Activated CD4-positive, alpha-beta T cell treated with anti-CD3 and anti-CD28 coated beads for 36 hours (primary cell): ENCODE measurements around the gene DST. TPM values are rescaled to one million over a fixed set of nuclear protein-coding genes. Genes with fewer than 3 reads are reported as not detected.
A peak's percentile ranks its signal among the peaks of the same experiment; 100 is the strongest.
"Not testable (repeated sequence)": the region's sequence is repeated elsewhere in the genome, so short reads cannot be mapped to it uniquely, and the experiment has no call there.

ENCODE experiments used
- ATAC-seq: fragments of 200-7000 bp; cut with Tn5 transposase; one replicate; pipeline ENCODE4 v1.10.0; 2021; ENCODE audit warnings: mild to moderate bottlenecking, moderate library complexity
- CTCF ChIA-PET: fragments of 350-600 bp; sonication (Branson Sonifier 250); formaldehyde crosslinking; loops from one replicate; lab custom pipeline; 2021; ENCODE audit warnings: antibody characterized with exemption; lab: Charles Lee
- POLR2A ChIA-PET: fragments of 350-600 bp; sonication (Branson Sonifier 250); formaldehyde crosslinking; loops from one replicate; lab custom pipeline; 2021; ENCODE audit warnings: antibody characterized with exemption, inconsistent platforms; lab: Charles Lee
- DNase-seq: peaks from one replicate; pipeline ENCODE4 v3.0.0-alpha.2; 2020
- H3K27ac Mint-ChIP-seq: one replicate; pipeline ENCODE4 v1.8.0; 2021; ENCODE audit warnings: mixed read lengths
- H3K27me3 Mint-ChIP-seq: one replicate; pipeline ENCODE4 v1.8.0; 2021; ENCODE audit warnings: mixed read lengths
- H3K36me3 Mint-ChIP-seq: one replicate; pipeline ENCODE4 v1.8.0; 2021; ENCODE audit warnings: low read depth, mixed read lengths
- H3K4me1 Mint-ChIP-seq: one replicate; pipeline ENCODE4 v1.8.0; 2021; ENCODE audit warnings: mixed read lengths
- H3K4me3 Mint-ChIP-seq: one replicate; pipeline ENCODE4 v1.8.0; 2021; ENCODE audit warnings: mild to moderate bottlenecking, moderate library complexity, mixed read lengths
- H3K9me3 Mint-ChIP-seq: one replicate; pipeline ENCODE4 v1.8.0; 2021; ENCODE audit warnings: low read depth, mixed read lengths
- intact Hi-C, 2 experiments: fragments of 100-400 bp; cut with DNase I in 1 of 2; cut with micrococcal nuclease in 1 of 2; formaldehyde crosslinking; loops; one replicate each; pipeline versions ENCODE4 v1.14.2 to v1.15.1; 2022 to 2024; cut with DNase I, micrococcal nuclease
- total RNA-seq, 2 experiments: library from RNA; stranded (reverse); gene quantifications; one replicate each; pipeline ENCODE4 v1.2.3, GENCODE V29; 2021

DST gene
- total RNA-seq, 2 experiments from 2014 or later = 6.7 to 6.8 TPM

DNA sequence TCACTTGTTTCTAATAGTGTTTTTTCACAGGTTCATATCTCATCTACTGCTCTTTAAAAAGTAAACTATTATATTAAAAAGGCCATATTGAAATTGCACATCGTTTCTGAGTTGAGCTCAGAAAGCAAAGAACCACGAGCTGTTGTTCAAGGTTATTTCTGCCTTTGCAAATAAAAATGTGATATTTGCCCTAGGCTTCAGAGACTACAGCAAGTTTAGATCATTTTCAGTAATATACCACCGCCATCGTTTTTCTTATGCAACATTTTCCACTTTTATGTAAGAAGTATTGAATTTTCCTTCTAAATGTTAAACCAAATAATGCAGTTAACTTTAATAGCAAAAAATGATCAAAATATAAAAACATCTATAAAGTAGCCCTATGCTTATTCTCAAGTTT lies 71.1 kb downstream of the DST start:
- no peaks in the 10 kb centered on the region for H3K9me3 Mint-ChIP-seq
- intact Hi-C loops = loop anchor here in 1 of 2 experiments (5.0 kb wide), 1 partner anchor 199 kb away; no protein-coding TSS in a partner anchor
- CTCF ChIA-PET = interaction anchor here (0.8 to 4.6 kb wide), 8 partner anchors 9 to 215 kb away, joined by 3 to 33 read pairs (median 6); no protein-coding TSS in a partner anchor

DNA sequence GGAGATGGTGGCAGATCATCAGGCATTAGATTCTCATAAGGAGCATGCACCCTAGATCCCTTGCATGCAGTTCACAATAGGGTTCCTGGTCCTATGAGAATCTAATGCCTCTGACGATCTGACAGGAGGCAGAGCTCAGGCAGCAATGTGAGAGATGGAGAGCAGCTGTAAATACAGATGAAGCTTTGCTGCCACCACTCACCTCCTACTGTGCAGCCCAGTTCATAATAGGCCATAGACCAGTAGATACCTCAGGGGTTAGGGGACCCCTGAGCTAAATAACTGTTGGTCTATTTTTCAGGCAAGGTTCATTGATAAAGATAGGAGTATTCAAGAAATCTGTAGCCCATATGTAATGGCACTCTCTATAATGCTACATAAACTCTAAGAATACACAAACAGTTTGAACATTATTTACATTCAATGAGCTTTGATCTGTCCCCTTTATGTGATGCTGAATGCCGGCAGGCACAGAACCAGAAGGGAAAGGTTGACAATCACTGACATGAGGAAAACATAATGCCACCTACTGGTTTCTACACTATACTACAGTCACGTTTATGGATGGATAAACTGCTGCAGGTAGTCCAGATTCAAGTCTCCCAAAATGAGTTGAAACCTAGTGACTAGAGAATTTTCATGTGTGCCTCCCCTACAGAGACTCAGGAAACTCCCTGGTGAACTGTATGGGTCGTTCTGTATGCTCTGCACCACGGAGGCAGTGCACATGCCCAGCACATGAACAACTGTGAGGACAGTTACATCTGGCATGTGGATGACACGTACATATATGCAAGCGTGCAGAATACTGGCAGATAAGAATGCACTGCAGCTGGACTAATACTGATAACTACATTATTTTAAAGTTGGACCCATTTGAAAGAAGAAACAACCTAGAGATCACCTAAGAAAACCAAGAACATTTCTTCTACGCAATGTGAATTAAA lies 72.0 kb downstream of the DST start:
- ATAC-seq (peak; percentile 70), DNase-seq (peak; percentile 9)
- H3K27me3 Mint-ChIP-seq = no peaks in the 10 kb centered on the region
- no peaks in the 10 kb centered on the region for H3K9me3 Mint-ChIP-seq
- no peaks in the 10 kb centered on the region for H3K4me1 Mint-ChIP-seq
- H3K4me3 Mint-ChIP-seq = no peak overlapping the region
- intact Hi-C loops = loop anchor here (1.0 to 5.0 kb wide), 2 partner anchors 198 to 211 kb away; no protein-coding TSS in a partner anchor
- no peak overlapping the region for H3K27ac Mint-ChIP-seq
- ChIA-PET POLR2A (interaction anchor here (0.6 kb wide), 1 partner anchor 24 kb away, joined by 3 read pairs; no protein-coding TSS in a partner anchor), CTCF (interaction anchor here (0.6 to 4.6 kb wide), 26 partner anchors 10 to 277 kb away, joined by 3 to 33 read pairs (median 4); no protein-coding TSS in a partner anchor)
- H3K36me3 Mint-ChIP-seq = no peaks in the 10 kb centered on the region

More for the DNA sequence above, 71.1 kb downstream of the DST start:
- H3K27ac Mint-ChIP-seq = no peak overlapping the region
- POLR2A ChIA-PET = no interaction called here
- H3K4me1 Mint-ChIP-seq = no peaks in the 10 kb centered on the region
- no peak for DNase-seq
- H3K27me3 Mint-ChIP-seq = no peaks in the 10 kb centered on the region
- ATAC-seq = no peak
- no peak overlapping the region for H3K4me3 Mint-ChIP-seq
- no peaks in the 10 kb centered on the region for H3K36me3 Mint-ChIP-seq

DNA sequence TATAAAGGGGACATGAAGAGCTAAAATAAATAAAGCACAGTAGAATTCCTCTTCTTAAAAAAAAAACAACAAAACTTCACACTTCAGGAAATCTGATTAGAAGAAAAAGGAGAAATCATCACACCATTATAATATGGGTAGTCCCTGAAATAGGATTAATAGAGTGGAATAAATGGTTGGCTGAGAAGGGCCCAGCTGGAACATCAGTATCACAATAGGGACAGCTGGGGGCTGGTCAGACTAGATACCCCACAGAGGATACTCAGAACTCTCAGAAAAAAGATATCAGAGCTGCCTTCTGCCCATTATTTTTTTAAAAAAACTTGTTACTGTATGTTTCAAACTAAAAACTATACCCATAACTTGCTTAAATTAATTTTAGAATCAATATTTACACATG lies 75.2 kb downstream of the DST start:
- Mint-ChIP-seq H3K36me3 (no peaks in the 10 kb centered on the region), H3K4me1 (no peaks in the 10 kb centered on the region), H3K9me3 (no peaks in the 10 kb centered on the region), H3K27me3 (no peaks in the 10 kb centered on the region), H3K4me3 (no peak overlapping the region), H3K27ac (no peak overlapping the region)
- CTCF ChIA-PET = interaction anchor here (0.5 to 0.9 kb wide), 3 partner anchors 10 to 181 kb away, joined by 3 to 4 read pairs (median 4); no protein-coding TSS in a partner anchor
- ATAC-seq (no peak), DNase-seq (no peak)
- POLR2A ChIA-PET = no interaction called here
- intact Hi-C loops = no loop called here

DNA sequence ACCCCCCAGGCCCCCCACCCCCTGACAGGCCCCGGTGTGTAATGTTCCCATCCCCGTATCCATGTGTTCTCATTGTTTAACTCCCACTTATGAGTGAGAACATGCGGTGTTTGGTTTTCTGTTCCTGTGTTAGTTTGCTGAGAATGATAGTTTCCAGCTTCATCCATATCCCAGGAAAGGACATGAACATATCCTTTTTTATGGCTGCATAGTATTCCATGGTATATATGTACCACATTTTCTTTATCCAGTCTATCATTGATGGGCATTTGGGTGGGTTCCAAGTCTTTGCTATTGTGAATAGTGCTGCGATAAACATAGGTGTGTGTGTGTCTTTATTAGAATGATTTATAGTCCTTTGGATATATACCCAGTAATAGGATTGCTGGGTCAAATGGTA lies 80.0 kb downstream of the DST start:
- CTCF ChIA-PET = not testable (repeated sequence)

GRCh38 chr6:56556751-56557540 lies 85.7 kb downstream of the DST start:
- DNase-seq = no peak
- Mint-ChIP-seq H3K4me1 (no peaks in the 10 kb centered on the region), H3K9me3 (no peaks in the 10 kb centered on the region), H3K36me3 (no peaks in the 10 kb centered on the region), H3K4me3 (no peak overlapping the region), H3K27ac (no peak overlapping the region), H3K27me3 (no peaks in the 10 kb centered on the region)
- ChIA-PET POLR2A (no interaction called here), CTCF (no interaction called here)
- intact Hi-C loops = no loop called here
- no peak for ATAC-seq

More for the DNA sequence above, 80.0 kb downstream of the DST start:
- H3K27me3 Mint-ChIP-seq, H3K4me1 Mint-ChIP-seq, intact Hi-C loops, POLR2A ChIA-PET, H3K9me3 Mint-ChIP-seq, H3K27ac Mint-ChIP-seq, DNase-seq, H3K36me3 Mint-ChIP-seq, ATAC-seq, H3K4me3 Mint-ChIP-seq: not testable (repeated sequence)

DNA sequence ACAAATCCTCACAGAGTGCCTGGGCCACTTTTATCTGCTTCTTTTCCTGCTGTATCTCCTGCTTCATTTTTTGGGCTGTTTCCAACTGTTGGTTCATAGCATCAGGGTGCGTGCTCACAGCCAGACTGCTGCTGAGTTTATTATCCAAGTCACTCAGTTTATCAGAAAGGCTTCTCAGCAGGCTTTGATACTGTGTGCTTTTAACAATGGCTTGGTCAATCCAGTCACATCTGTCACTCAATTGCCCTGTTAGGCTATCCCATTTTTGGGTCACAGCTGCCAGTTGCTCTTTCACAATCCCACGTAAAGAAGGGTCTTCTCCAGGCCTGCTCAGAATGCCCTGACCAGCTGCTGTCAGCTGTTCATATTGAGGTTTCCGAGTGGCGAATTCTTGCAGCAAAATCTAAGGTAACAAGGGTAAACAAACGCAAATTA lies 87.2 kb downstream of the DST start:
- ATAC-seq (no peak), DNase-seq (no peak)
- no peaks in the 10 kb centered on the region for H3K27me3 Mint-ChIP-seq
- POLR2A ChIA-PET = no interaction called here
- no peak overlapping the region for H3K27ac Mint-ChIP-seq
- H3K4me3 Mint-ChIP-seq = no peak overlapping the region
- no peaks in the 10 kb centered on the region for H3K36me3 Mint-ChIP-seq
- no peaks in the 10 kb centered on the region for H3K4me1 Mint-ChIP-seq
- H3K9me3 Mint-ChIP-seq = no peaks in the 10 kb centered on the region
- CTCF ChIA-PET = interaction anchor here (1.1 kb wide), 1 partner anchor 16 kb away, joined by 3 read pairs; no protein-coding TSS in a partner anchor
- intact Hi-C loops = no loop called here

DNA sequence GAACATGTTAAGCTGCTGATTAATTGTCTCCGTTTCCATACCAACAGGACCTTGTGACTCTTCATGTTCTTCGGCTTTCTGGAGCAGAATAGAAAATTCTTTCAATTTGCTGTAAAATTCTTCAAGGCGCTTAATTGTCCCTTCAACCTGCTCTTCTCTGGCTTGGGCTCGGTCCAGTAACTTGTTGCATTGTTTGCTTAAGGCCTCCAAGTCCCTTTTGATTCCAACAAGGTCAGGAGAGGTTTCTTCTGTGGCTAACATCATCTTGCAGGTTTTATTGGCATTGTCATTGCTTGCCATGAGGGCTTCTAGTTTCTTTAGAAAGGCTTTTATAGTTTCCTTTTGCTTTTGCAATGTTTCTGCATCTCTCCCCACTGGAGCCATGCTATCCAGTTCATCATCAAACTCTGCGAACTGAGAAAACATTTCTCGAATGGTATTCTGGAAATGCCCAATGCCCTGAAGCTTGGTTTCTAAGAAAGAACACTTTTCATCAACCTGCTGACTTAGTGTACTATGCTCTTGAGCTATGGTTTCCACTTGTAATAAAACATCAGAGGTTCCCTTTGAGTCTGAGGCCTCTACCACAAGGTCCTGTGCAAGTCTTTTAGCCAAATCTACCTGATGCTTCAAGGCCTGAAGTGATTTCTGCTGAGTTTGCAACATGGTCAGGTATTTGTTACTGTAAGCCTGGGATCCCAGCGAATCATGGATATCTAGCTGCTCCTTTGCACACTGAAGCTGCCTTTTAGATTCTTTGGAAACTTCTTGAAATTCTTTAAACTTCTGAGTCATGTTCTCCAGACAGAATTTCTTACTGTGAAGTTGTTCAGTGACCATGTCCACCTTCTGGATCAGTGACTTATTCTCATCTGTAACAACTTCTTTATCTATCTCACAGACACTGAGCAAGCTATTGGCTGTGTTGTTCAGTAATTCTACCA lies 90.2 kb downstream of the DST start:
- Mint-ChIP-seq H3K27me3 (no peaks in the 10 kb centered on the region), H3K4me3 (no peak overlapping the region), H3K9me3 (no peaks in the 10 kb centered on the region), H3K4me1 (no peaks in the 10 kb centered on the region), H3K36me3 (no peaks in the 10 kb centered on the region), H3K27ac (no peak overlapping the region)
- ChIA-PET POLR2A (no interaction called here), CTCF (no interaction called here)
- DNase-seq (no peak), ATAC-seq (no peak)
- intact Hi-C loops = no loop called here

GRCh38 chr6:56551409-56552120 lies 91.1 kb downstream of the DST start:
- no peak overlapping the region for H3K4me3 Mint-ChIP-seq
- no peaks in the 10 kb centered on the region for H3K27me3 Mint-ChIP-seq
- H3K27ac Mint-ChIP-seq = no peak overlapping the region
- DNase-seq (no peak), ATAC-seq (no peak)
- H3K4me1 Mint-ChIP-seq = no peaks in the 10 kb centered on the region
- no peaks in the 10 kb centered on the region for H3K36me3 Mint-ChIP-seq
- H3K9me3 Mint-ChIP-seq = no peaks in the 10 kb centered on the region
- ChIA-PET POLR2A (no interaction called here), CTCF (no interaction called here)
- intact Hi-C loops = no loop called here

GRCh38 chr6:56550301-56550700 lies 92.4 kb downstream of the DST start:
- Mint-ChIP-seq H3K36me3 (no peaks in the 10 kb centered on the region), H3K27ac (no peak overlapping the region), H3K4me3 (no peak overlapping the region), H3K4me1 (no peaks in the 10 kb centered on the region), H3K9me3 (no peaks in the 10 kb centered on the region), H3K27me3 (no peaks in the 10 kb centered on the region)
- ATAC-seq (no peak), DNase-seq (no peak)
- POLR2A ChIA-PET = no interaction called here
- intact Hi-C loops = no loop called here
- CTCF ChIA-PET = no interaction called here

- Mint-ChIP-seq H3K27me3 (no peaks in the 10 kb centered on the region), H3K4me1 (no peaks in the 10 kb centered on the region), H3K36me3 (no peaks in the 10 kb centered on the region), H3K27ac (no peak overlapping the region), H3K9me3 (no peaks in the 10 kb centered on the region), H3K4me3 (no peak overlapping the region)
- no peak for DNase-seq
- POLR2A ChIA-PET = no interaction called here
- ATAC-seq = no peak
- CTCF ChIA-PET = interaction anchor here (0.6 to 1.5 kb wide), 3 partner anchors 15 to 50 kb away, joined by 3 to 4 read pairs (median 3); no protein-coding TSS in a partner anchor
- intact Hi-C loops = no loop called here
These were observed 93.7 kb downstream of the DST start for GRCh38 chr6:56549014-56549413.
